Left ventricle myocardium inferior (tissue), 1 donor: Measurements from ENCODE around the gene SHROOM1. TPM values are rescaled to one million over a fixed set of nuclear protein-coding genes. Genes with fewer than 3 reads are reported as not detected.

Experiments
- DNase-seq: peaks from one replicate; pipeline ENCODE4 v3.0.0-alpha.2; 2020
- H3K27ac ChIP-seq: fragments of 200-600 bp; replicated peaks from 2 replicates; pipeline ENCODE4 v1.8.0; 2021
- H3K27me3 ChIP-seq: fragments of 200-600 bp; 2 replicates; pipeline ENCODE4 v1.8.0; 2021; ENCODE audit warnings: low read depth
- H3K36me3 ChIP-seq: fragments of 200-600 bp; 2 replicates; pipeline ENCODE4 v1.8.0; 2021
- H3K4me1 ChIP-seq: fragments of 200-600 bp; 2 replicates; pipeline ENCODE4 v1.8.0; 2021
- H3K4me3 ChIP-seq: fragments of 200-600 bp; 2 replicates; pipeline ENCODE4 v1.8.0; 2021; ENCODE audit warnings: mild to moderate bottlenecking, moderate library complexity
- H3K9me3 ChIP-seq: fragments of 200-600 bp; replicated peaks from 2 replicates; pipeline ENCODE4 v1.8.0; 2021
- CTCF ChIP-seq: fragments of 200-600 bp; IDR thresholded peaks from 2 replicates; pipeline ENCODE4 v1.8.0; 2021; ENCODE audit warnings: antibody characterized with exemption, mild to moderate bottlenecking, borderline replicate concordance
- intact Hi-C: fragments of 100-400 bp; cut with micrococcal nuclease; formaldehyde crosslinking; loops from one replicate; pipeline ENCODE4 v1.11.0; 2022
- total RNA-seq: library from RNA; stranded (reverse); fragmentation: NEBNext Ultra II Directional; extraction: Animal tissue kit (Norgen Biotek cat#: 25700); gene quantifications from one replicate; pipeline ENCODE4 v1.2.1, GENCODE V29; 2021
- donor health status: DM: no; HTN: yes; CAD: no; lungs with severe emphysema.

Gene SHROOM1
- total RNA-seq, 1 donor from 2014 or later, result 4.9 TPM

- no peaks in the 10 kb centered on the region for H3K27me3 ChIP-seq
- H3K27ac ChIP-seq, result peak within 1 kb of the TSS; percentile 64
- H3K4me1 ChIP-seq, result peaks cover 63% of the 10 kb centered on the region
- intact Hi-C loops, result no loop called here
- no peaks in the 10 kb centered on the region for H3K9me3 ChIP-seq
- no peak within 1 kb of the TSS for H3K4me3 ChIP-seq
- H3K36me3 ChIP-seq, result peaks cover 42% of the 10 kb centered on the region
- TF ChIP-seq CTCF, result no peak
- no peak for DNase-seq
These were observed 42.9 kb upstream of the SHROOM1 start, which contains the start of gene LEAP2 for GRCh38 chr5:132873119-132873929. TSS of gene LEAP2 (plus strand) at chr5:132873668. CDS start at chr5:132873695, 27 bp downstream.

- H3K4me3 ChIP-seq, result no peak overlapping the region
These were observed 42.3 kb upstream of the SHROOM1 start for GRCh38 chr5:132872788-132873118.

GRCh38 chr5:132871459-132872284, 41.2 kb upstream of the SHROOM1 start:
- Histone ChIP-seq H3K27ac (peak overlapping the region; percentile 64), H3K27me3 (no peaks in the 10 kb centered on the region), H3K9me3 (no peaks in the 10 kb centered on the region), H3K4me1 (peaks cover 63% of the 10 kb centered on the region), H3K36me3 (peaks cover 47% of the 10 kb centered on the region), H3K4me3 (no peak overlapping the region)
- intact Hi-C loops, result no loop called here
- no peak for TF ChIP-seq CTCF
- no peak for DNase-seq

More at GRCh38 chr5:132872788-132873118, 42.3 kb upstream of the SHROOM1 start:
- intact Hi-C loops, result no loop called here
- H3K27ac ChIP-seq, result peak overlapping the region; percentile 64
- DNase-seq, result no peak
- TF ChIP-seq CTCF, result no peak
- no peaks in the 10 kb centered on the region for H3K27me3 ChIP-seq
- H3K4me1 ChIP-seq, result peaks cover 63% of the 10 kb centered on the region
- no peaks in the 10 kb centered on the region for H3K9me3 ChIP-seq
- peaks cover 44% of the 10 kb centered on the region for H3K36me3 ChIP-seq

GRCh38 chr5:132870801-132871200, 40.4 kb upstream of the SHROOM1 start:
- intact Hi-C loops, result no loop called here

More at GRCh38 chr5:132870801-132871200, 40.4 kb upstream of the SHROOM1 start:
- no peak for DNase-seq
- Histone ChIP-seq H3K9me3 (no peaks in the 10 kb centered on the region), H3K27me3 (no peaks in the 10 kb centered on the region), H3K27ac (no peak overlapping the region), H3K36me3 (peaks cover 47% of the 10 kb centered on the region), H3K4me3 (no peak overlapping the region), H3K4me1 (peaks cover 59% of the 10 kb centered on the region)
- TF ChIP-seq CTCF, result no peak
